Measurements from ENCODE around the gene NUP107. TPM values are rescaled to one million over a fixed set of nuclear protein-coding genes. Genes with fewer than 3 reads are reported as not detected.

NUP107 gene
- total RNA-seq, 1 experiment from 2014 or later = 82.3 TPM

- intact Hi-C loops (cut with micrococcal nuclease; ENCODE audit: unreplicated experiment) (no loop called here), in situ Hi-C loops (cut with HindIII; ENCODE audit: low pct_unique_long_range_greater_than_20kb, low sequenced_read_pairs) (no loop called here)
- no TSS peak for BruUV-seq (replicated peaks)
- ChIA-PET POLR2A (interaction anchor here (0.7 kb wide), 1 partner anchor 1292 kb away, joined by 14 read pairs; no protein-coding TSS in a partner anchor), CTCF (no interaction called here)
- Histone ChIP-seq H3K36me3 (ENCODE audit: control insufficient read depth, insufficient read depth, low read length) (peaks cover 20% of the 10 kb centered on the region), H3K27ac (ENCODE audit: low read length) (no peak overlapping the region), H3K9me3 (ENCODE audit: control insufficient read depth, insufficient read depth, low read depth, low read length) (no peaks in the 10 kb centered on the region), H3K27me3 (ENCODE audit: control insufficient read depth, insufficient read depth, low read length) (no peaks in the 10 kb centered on the region), H3K4me1 (ENCODE audit: control insufficient read depth, insufficient read depth, low read length) (peaks cover 43% of the 10 kb centered on the region), H3K4me3 (ENCODE audit: low read depth in 2 of 2, low read length in 2 of 2) (no peak overlapping the region)
- DNase-seq (ENCODE audit: low read depth, low spot score) = no peak
- no peak for ATAC-seq
- no peak for TF ChIP-seq POLR2AphosphoS5 (IDR thresholded peaks at IDR 0.05; ENCODE audit: low read depth, low read length)
- TF ChIP-seq TCF7L2 (IDR thresholded peaks at IDR 0.05; ENCODE audit: low read depth, low read length) = no peak
- TF ChIP-seq, protein P1, sequence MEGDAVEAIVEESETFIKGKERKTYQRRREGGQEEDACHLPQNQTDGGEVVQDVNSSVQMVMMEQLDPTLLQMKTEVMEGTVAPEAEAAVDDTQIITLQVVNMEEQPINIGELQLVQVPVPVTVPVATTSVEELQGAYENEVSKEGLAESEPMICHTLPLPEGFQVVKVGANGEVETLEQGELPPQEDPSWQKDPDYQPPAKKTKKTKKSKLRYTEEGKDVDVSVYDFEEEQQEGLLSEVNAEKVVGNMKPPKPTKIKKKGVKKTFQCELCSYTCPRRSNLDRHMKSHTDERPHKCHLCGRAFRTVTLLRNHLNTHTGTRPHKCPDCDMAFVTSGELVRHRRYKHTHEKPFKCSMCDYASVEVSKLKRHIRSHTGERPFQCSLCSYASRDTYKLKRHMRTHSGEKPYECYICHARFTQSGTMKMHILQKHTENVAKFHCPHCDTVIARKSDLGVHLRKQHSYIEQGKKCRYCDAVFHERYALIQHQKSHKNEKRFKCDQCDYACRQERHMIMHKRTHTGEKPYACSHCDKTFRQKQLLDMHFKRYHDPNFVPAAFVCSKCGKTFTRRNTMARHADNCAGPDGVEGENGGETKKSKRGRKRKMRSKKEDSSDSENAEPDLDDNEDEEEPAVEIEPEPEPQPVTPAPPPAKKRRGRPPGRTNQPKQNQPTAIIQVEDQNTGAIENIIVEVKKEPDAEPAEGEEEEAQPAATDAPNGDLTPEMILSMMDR (IDR thresholded peaks at IDR 0.05) = no peak
- TF ChIP-seq, protein P2, sequence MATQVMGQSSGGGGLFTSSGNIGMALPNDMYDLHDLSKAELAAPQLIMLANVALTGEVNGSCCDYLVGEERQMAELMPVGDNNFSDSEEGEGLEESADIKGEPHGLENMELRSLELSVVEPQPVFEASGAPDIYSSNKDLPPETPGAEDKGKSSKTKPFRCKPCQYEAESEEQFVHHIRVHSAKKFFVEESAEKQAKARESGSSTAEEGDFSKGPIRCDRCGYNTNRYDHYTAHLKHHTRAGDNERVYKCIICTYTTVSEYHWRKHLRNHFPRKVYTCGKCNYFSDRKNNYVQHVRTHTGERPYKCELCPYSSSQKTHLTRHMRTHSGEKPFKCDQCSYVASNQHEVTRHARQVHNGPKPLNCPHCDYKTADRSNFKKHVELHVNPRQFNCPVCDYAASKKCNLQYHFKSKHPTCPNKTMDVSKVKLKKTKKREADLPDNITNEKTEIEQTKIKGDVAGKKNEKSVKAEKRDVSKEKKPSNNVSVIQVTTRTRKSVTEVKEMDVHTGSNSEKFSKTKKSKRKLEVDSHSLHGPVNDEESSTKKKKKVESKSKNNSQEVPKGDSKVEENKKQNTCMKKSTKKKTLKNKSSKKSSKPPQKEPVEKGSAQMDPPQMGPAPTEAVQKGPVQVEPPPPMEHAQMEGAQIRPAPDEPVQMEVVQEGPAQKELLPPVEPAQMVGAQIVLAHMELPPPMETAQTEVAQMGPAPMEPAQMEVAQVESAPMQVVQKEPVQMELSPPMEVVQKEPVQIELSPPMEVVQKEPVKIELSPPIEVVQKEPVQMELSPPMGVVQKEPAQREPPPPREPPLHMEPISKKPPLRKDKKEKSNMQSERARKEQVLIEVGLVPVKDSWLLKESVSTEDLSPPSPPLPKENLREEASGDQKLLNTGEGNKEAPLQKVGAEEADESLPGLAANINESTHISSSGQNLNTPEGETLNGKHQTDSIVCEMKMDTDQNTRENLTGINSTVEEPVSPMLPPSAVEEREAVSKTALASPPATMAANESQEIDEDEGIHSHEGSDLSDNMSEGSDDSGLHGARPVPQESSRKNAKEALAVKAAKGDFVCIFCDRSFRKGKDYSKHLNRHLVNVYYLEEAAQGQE (IDR thresholded peaks at IDR 0.05; ENCODE audit: insufficient read depth in 1 of 2, low read depth in 2 of 2, low read length in 1 of 2) = no peak
- TF ChIP-seq SIN3A (IDR thresholded peaks at IDR 0.05; ENCODE audit: borderline replicate concordance, insufficient read depth, low read depth, low read length) = no peak
Measured at GRCh38 chr12:68646484-68646883, 40.3 kb upstream of the NUP107 start.

- POLR2A ChIA-PET = no interaction called here
- no peak for ATAC-seq
- CTCF ChIA-PET = no interaction called here
- no peaks in the 10 kb centered on the region for H3K9me3 ChIP-seq (ENCODE audit: control insufficient read depth, insufficient read depth, low read depth, low read length)
- intact Hi-C loops (cut with micrococcal nuclease; ENCODE audit: unreplicated experiment) (no loop called here), in situ Hi-C loops (cut with HindIII; ENCODE audit: low pct_unique_long_range_greater_than_20kb, low sequenced_read_pairs) (no loop called here)
- peaks cover 22% of the 10 kb centered on the region for H3K36me3 ChIP-seq (ENCODE audit: control insufficient read depth, insufficient read depth, low read length)
- peaks cover 35% of the 10 kb centered on the region for H3K4me1 ChIP-seq (ENCODE audit: control insufficient read depth, insufficient read depth, low read length)
- peak overlapping the region; percentile 55 for H3K27ac ChIP-seq (ENCODE audit: low read length)
- H3K27me3 ChIP-seq (ENCODE audit: control insufficient read depth, insufficient read depth, low read length) = no peaks in the 10 kb centered on the region
- no peak overlapping the region for H3K4me3 ChIP-seq (ENCODE audit: low read depth in 2 of 2, low read length in 2 of 2)
- TF ChIP-seq, protein P1 (IDR thresholded peaks at IDR 0.05) = no peak
- TF ChIP-seq, protein P2 (IDR thresholded peaks at IDR 0.05; ENCODE audit: insufficient read depth in 1 of 2, low read depth in 2 of 2, low read length in 1 of 2) = no peak
- no peak for TF ChIP-seq TCF7L2 (IDR thresholded peaks at IDR 0.05; ENCODE audit: low read depth, low read length)
- no peak for TF ChIP-seq POLR2AphosphoS5 (IDR thresholded peaks at IDR 0.05; ENCODE audit: low read depth, low read length)
- TF ChIP-seq SIN3A (IDR thresholded peaks at IDR 0.05; ENCODE audit: borderline replicate concordance, insufficient read depth, low read depth, low read length) = no peak
- DNase-seq (ENCODE audit: low read depth, low spot score) = no peak
- no TSS peak for BruUV-seq (replicated peaks)
Measured at GRCh38 chr12:68647507-68647906, 39.3 kb upstream of the NUP107 start.
